Endothelial cell of umbilical vein (primary cell): ENCODE data around the gene RGS17. TPM values are rescaled to one million over a fixed set of nuclear protein-coding genes. Genes with fewer than 3 reads are reported as not detected.

Experiments
- BruUV-seq: library from RNA; stranded (reverse); fragments of 400-500 nt; replicated peaks from 2 replicates; lab custom pipeline; 2021; lab: Mats Ljungman, UMichigan
- CTCF ChIA-PET: fragments of 300-600, 350-600 bp; sonication (Branson Sonifier 250); formaldehyde crosslinking; loops from one replicate; lab custom pipeline; 2021; ENCODE audit warnings: antibody characterized with exemption, inconsistent platforms; lab: Charles Lee
- POLR2A ChIA-PET: fragments of 300-600, 350-600 bp; sonication (Branson Sonifier 250); formaldehyde crosslinking; loops from one replicate; lab custom pipeline; 2021; ENCODE audit warnings: antibody characterized with exemption, inconsistent platforms; lab: Charles Lee
- DNase-seq: peaks from one replicate; pipeline ENCODE4 v3.0.0-alpha.2; 2011; ENCODE audit warnings: low read depth, low spot score
- FAIRE-seq: peaks from 2 replicates; lab custom pipeline; 2011; peaks lifted over from hg19 to GRCh38; lab: Jason Lieb, UNC
- H2AFZ ChIP-seq: 2 replicates; pipeline ENCODE4 v1.6.0; 2012; ENCODE audit warnings: low read depth, low read length, control low read depth, inconsistent platforms
- H3K27ac ChIP-seq: 2 replicates; pipeline ENCODE4 v1.5.1; 2011; ENCODE audit warnings: low read depth, mild to moderate bottlenecking, control low read depth, low read length, moderate library complexity; ENCODE audit not compliant: insufficient read depth
- H3K27me3 ChIP-seq, 2 experiments: 2 replicates each; pipeline versions ENCODE4 v1.6.0 to v1.6.1; 2011; ENCODE audit warnings: low read length in 2 of 2, mixed read lengths in 1 of 2; ENCODE audit not compliant: control insufficient read depth in 2 of 2, insufficient read depth in 2 of 2
- H3K36me3 ChIP-seq, 2 experiments: 2 replicates in 1 of 2; 3 replicates in 1 of 2; pipeline ENCODE4 v1.5.1; 2011; ENCODE audit warnings: low read length in 2 of 2, mild to moderate bottlenecking in 1 of 2, moderate library complexity in 1 of 2; ENCODE audit not compliant: control insufficient read depth in 2 of 2, insufficient read depth in 2 of 2; ENCODE audit errors: extremely low read depth in 1 of 2
- H3K4me1 ChIP-seq: 3 replicates; pipeline ENCODE4 v1.5.1; 2011; ENCODE audit warnings: mild to moderate bottlenecking, low read length; ENCODE audit not compliant: control insufficient read depth, insufficient read depth; ENCODE audit errors: extremely low read depth
- H3K4me2 ChIP-seq: 2 replicates; pipeline ENCODE4 v1.6.1; 2011; ENCODE audit warnings: low read length, control low read depth, mixed read lengths; ENCODE audit not compliant: insufficient read depth
- H3K4me3 ChIP-seq, 3 experiments: fragments of 200-600 bp in 1 of 3; sonication (generic), shearing (Covaris generic) in 1 of 3; replicated peaks in 1 of 3; 2 replicates each; pipeline ENCODE4 v1.5.1; 2011 to 2016; ENCODE audit warnings: control low read depth in 3 of 3, low read length in 3 of 3, mild to moderate bottlenecking in 2 of 3, inconsistent platforms in 1 of 3, low read depth in 1 of 3, moderate library complexity in 1 of 3; ENCODE audit not compliant: insufficient read depth in 1 of 3
- H3K79me2 ChIP-seq: 2 replicates; pipeline ENCODE4 v1.6.0; 2012; ENCODE audit warnings: low read length, inconsistent platforms; ENCODE audit not compliant: control insufficient read depth, insufficient read depth
- H3K9ac ChIP-seq: replicated peaks from 2 replicates; pipeline ENCODE3; 2011; ENCODE audit warnings: low read length, control low read depth; ENCODE audit not compliant: insufficient read depth; ENCODE audit errors: extremely low read depth
- H3K9me1 ChIP-seq: replicated peaks from 3 replicates; pipeline ENCODE4 v1.6.0; 2011; ENCODE audit warnings: mild to moderate bottlenecking, low read length; ENCODE audit not compliant: control insufficient read depth, insufficient read depth; ENCODE audit errors: extremely low read depth
- H3K9me3 ChIP-seq: replicated peaks from 2 replicates; pipeline ENCODE4 v1.5.1; 2012; ENCODE audit warnings: low read length, inconsistent platforms; ENCODE audit not compliant: control insufficient read depth, insufficient read depth
- H4K20me1 ChIP-seq: replicated peaks from 2 replicates; pipeline ENCODE3; 2011; ENCODE audit warnings: mild to moderate bottlenecking, low read length; ENCODE audit not compliant: control insufficient read depth, insufficient read depth; ENCODE audit errors: extremely low read depth
- EZH2 ChIP-seq: IDR thresholded peaks from 2 replicates; pipeline ENCODE4 v1.6.1; 2012; ENCODE audit warnings: borderline replicate concordance, low read depth, mild to moderate bottlenecking, moderate library complexity, low read length, inconsistent platforms; ENCODE audit not compliant: severe bottlenecking
- FOS ChIP-seq: IDR thresholded peaks from 2 replicates; pipeline ENCODE4 v1.6.1; 2011; ENCODE audit warnings: mild to moderate bottlenecking, low read length, moderate library complexity, borderline replicate concordance; ENCODE audit not compliant: insufficient read depth
- GATA2 ChIP-seq: IDR thresholded peaks from 2 replicates; pipeline ENCODE4 v1.7.0; 2011; ENCODE audit warnings: low read depth, mild to moderate bottlenecking, moderate library complexity, mixed read lengths, low read length; ENCODE audit not compliant: insufficient read length, insufficient read depth
- JUN ChIP-seq: IDR thresholded peaks from 2 replicates; pipeline ENCODE4 v1.6.1; 2011; ENCODE audit warnings: borderline replicate concordance, low read depth; ENCODE audit not compliant: insufficient read length, insufficient read depth
- MAX ChIP-seq: IDR thresholded peaks from 2 replicates; pipeline ENCODE4 v1.6.1; 2011; ENCODE audit not compliant: insufficient read depth, insufficient read length
- MYC ChIP-seq: IDR thresholded peaks from one replicate; pipeline ENCODE4 v1.6.1; 2011; ENCODE audit warnings: mild to moderate bottlenecking, low read depth, low read length
- POLR2A ChIP-seq: IDR thresholded peaks from 2 replicates; pipeline ENCODE4 v1.6.1; 2012; ENCODE audit warnings: low read depth, mild to moderate bottlenecking, control low read depth, low read length
- POLR2AphosphoS5 ChIP-seq: IDR thresholded peaks from 2 replicates; pipeline ENCODE4 v1.6.1; 2012; ENCODE audit warnings: low read depth, mild to moderate bottlenecking, control low read depth, low read length, moderate library complexity; ENCODE audit not compliant: insufficient read depth
- dilution Hi-C: fragments of 300-500 bp; cut with MboI; formaldehyde crosslinking; loops from one replicate; pipeline ENCODE4 v1.15.0; 2019; ENCODE audit warnings: low sequenced_read_pairs; ENCODE audit not compliant: extremely low pct_ligation_motif_present
- intact Hi-C: fragments of 100-400 bp; cut with micrococcal nuclease; formaldehyde crosslinking; loops from one replicate; pipeline ENCODE4 v1.10.0; 2022
- polyA plus RNA-seq, 4 experiments: library from polyadenylated mRNA; depleted of rRNA in 3 of 4; stranded (reverse) in 3 of 4; unstranded in 1 of 4; fragments of >200 nt; gene quantifications; 2 replicates each; pipeline versions ENCODE4 v1.2.1 to v1.2.3, GENCODE V29; 2011 to 2012; ENCODE audit warnings: missing spikeins in 1 of 4
- total RNA-seq: library from RNA; stranded (reverse); gene quantifications from 2 replicates; pipeline ENCODE4 v1.2.3, GENCODE V29; 2021
- TF ChIP-seq, protein P1 (sequence below), 2 donors: IDR thresholded peaks; 1 replicate in 1 of 2; 2 replicates in 1 of 2; pipeline ENCODE4 v1.5.1; 2011; ENCODE audit warnings: low read length in 2 of 2, mild to moderate bottlenecking in 2 of 2, moderate library complexity in 2 of 2, control low read depth in 1 of 2, inconsistent platforms in 1 of 2, low read depth in 1 of 2; ENCODE audit not compliant: insufficient read depth in 1 of 2; ENCODE audit errors: extremely low read depth in 1 of 2

RGS17 gene
- total and polyA plus RNA-seq, 2 donors (not counting 3 experiments of a cell fraction or from before 2014, with no cell fraction given) = 0.40 to 1.1 TPM

- peaks cover 0 to under 1% of the 10 kb centered on the region in 2 experiments for H3K36me3 ChIP-seq
- no peaks in the 10 kb centered on the region for H3K9me3 ChIP-seq
- no peaks in the 10 kb centered on the region for H3K27me3 ChIP-seq
- intact Hi-C loops (loop anchor here (1.0 kb wide), 1 partner anchor 10 kb away; no protein-coding TSS in a partner anchor), dilution Hi-C loops (no loop called here)
- peaks cover 52% of the 10 kb centered on the region for H3K79me2 ChIP-seq
- H2AFZ ChIP-seq = peak overlapping the region; percentile 41
- H3K4me3 ChIP-seq = peak overlapping the region in 2 of 3 experiments; percentile 76 to 93
- no TSS peak for BruUV-seq
- H3K4me1 ChIP-seq = peaks cover 29% of the 10 kb centered on the region
- H3K27ac ChIP-seq = peak overlapping the region; percentile 86
- peak overlapping the region; percentile 92 for H3K9ac ChIP-seq
- ChIA-PET CTCF (no interaction called here), POLR2A (no interaction called here)
- DNase-seq (no peak), FAIRE-seq (no peak)
- H3K9me1 ChIP-seq = no peaks in the 10 kb centered on the region
- H3K4me2 ChIP-seq = peak overlapping the region; percentile 95
- TF ChIP-seq EZH2 = no peak
- TF ChIP-seq GATA2 = no peak
- no peaks in the 10 kb centered on the region for H4K20me1 ChIP-seq
These were observed 146.6 kb downstream of the RGS17 start for GRCh38 chr6:152984513-152984872.

DNA sequence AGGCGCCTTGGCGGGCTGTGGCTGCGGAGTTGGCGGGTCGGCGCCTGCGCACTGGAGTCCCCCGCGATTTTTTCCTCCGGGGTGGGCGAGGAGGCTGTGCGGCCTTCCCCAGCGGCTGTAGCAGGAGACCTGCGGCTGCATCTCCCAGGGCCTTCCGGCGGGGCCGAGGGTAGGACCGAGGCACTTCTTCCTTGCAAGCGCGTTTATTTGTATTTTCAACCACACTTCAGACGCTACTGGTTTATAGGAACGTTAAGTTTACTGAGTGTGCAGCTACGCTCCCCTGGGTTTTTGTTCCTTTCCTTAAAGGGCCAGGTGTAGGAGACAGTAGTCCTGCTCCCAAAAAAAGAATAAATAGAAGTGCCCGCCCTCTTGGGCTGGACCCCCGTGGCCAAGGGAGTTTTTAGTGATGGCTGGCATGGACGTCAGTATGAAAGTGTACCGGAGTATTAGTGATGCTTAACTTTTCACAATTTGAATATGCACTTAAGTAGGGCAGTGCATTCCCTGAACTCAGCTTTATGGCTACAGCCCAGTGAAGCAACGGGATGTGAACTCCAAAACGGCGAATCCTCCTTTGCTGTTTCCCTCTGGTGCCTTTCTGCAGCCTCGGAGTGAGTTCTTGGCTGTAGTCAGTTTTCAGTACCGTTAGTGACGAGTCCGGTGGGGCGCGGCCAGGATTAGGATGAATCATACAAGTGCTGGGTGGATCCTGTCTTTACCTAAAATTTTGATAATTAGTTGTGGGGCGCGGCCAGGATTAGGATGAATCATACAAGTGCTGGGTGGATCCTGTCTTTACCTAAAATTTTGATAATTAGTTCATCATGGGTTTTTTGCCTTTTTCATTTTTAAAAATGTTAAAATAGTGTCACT lies 147.2 kb downstream of the RGS17 start:
- H3K79me2 ChIP-seq = peaks cover 58% of the 10 kb centered on the region
- H3K9me3 ChIP-seq = no peaks in the 10 kb centered on the region
- peak overlapping the region; percentile 65 for H2AFZ ChIP-seq
- peak overlapping the region; percentile 86 for H3K27ac ChIP-seq
- H3K27me3 ChIP-seq = no peaks in the 10 kb centered on the region
- peak overlapping the region; percentile 95 for H3K4me2 ChIP-seq
- TF ChIP-seq POLR2A = no peak
- TF ChIP-seq, protein P1, sequence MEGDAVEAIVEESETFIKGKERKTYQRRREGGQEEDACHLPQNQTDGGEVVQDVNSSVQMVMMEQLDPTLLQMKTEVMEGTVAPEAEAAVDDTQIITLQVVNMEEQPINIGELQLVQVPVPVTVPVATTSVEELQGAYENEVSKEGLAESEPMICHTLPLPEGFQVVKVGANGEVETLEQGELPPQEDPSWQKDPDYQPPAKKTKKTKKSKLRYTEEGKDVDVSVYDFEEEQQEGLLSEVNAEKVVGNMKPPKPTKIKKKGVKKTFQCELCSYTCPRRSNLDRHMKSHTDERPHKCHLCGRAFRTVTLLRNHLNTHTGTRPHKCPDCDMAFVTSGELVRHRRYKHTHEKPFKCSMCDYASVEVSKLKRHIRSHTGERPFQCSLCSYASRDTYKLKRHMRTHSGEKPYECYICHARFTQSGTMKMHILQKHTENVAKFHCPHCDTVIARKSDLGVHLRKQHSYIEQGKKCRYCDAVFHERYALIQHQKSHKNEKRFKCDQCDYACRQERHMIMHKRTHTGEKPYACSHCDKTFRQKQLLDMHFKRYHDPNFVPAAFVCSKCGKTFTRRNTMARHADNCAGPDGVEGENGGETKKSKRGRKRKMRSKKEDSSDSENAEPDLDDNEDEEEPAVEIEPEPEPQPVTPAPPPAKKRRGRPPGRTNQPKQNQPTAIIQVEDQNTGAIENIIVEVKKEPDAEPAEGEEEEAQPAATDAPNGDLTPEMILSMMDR (IDR thresholded peaks at IDR 0.05; ENCODE audit: extremely low read depth in 1 of 2, insufficient read depth in 1 of 2, low read depth in 1 of 2, low read length in 2 of 2) = no peak
- no peak for TF ChIP-seq EZH2
- TF ChIP-seq MAX = no peak
- TF ChIP-seq JUN = no peak
- peak; percentile 80 for TF ChIP-seq POLR2AphosphoS5
- TF ChIP-seq FOS = peak; percentile 68
- TF ChIP-seq MYC = no peak
- peaks cover 35% of the 10 kb centered on the region for H3K4me1 ChIP-seq
- H3K9ac ChIP-seq = peak overlapping the region; percentile 92
- TSS peak; percentile 66 for BruUV-seq
- dilution Hi-C loops = no loop called here
- intact Hi-C loops = loop anchor here (1.0 to 2.0 kb wide), 4 partner anchors 10 to 287 kb away; partner anchors contain the start of genes MTRF1L and MYCT1
- POLR2A ChIA-PET = interaction anchor here (1.2 kb wide), 1 partner anchor 285 kb away, joined by 3 read pairs; no protein-coding TSS in a partner anchor
- DNase-seq (peak; percentile 69), FAIRE-seq (peak; percentile 91)
- H4K20me1 ChIP-seq = no peaks in the 10 kb centered on the region
- CTCF ChIA-PET = interaction anchor here (1.2 to 1.7 kb wide), 3 partner anchors 30 to 125 kb away, joined by 3 to 6 read pairs (median 5); no protein-coding TSS in a partner anchor
- H3K9me1 ChIP-seq = no peaks in the 10 kb centered on the region
- peak overlapping the region; percentile 49 to 93 (median 76) for H3K4me3 ChIP-seq
- H3K36me3 ChIP-seq = peaks cover 0 to 2% of the 10 kb centered on the region in 2 experiments
